H1 (cell line): ENCODE measurements around the gene ABI1. TPM values are rescaled to one million over a fixed set of nuclear protein-coding genes. Genes with fewer than 3 reads are reported as not detected.

Experiments
- CBX8 ChIP-seq: fragments of 300-800, 300-1000 bp; sonication (generic); IDR thresholded peaks from 2 replicates; pipeline ENCODE4 v1.7.1; 2016; ENCODE audit warnings: low read depth, low read length, borderline replicate concordance
- CHD1 ChIP-seq: IDR thresholded peaks from 2 replicates; pipeline ENCODE4 v1.6.1; 2012; ENCODE audit warnings: low read depth, low read length, improper control_type of control experiment
- CHD2 ChIP-seq: IDR thresholded peaks from 2 replicates; pipeline ENCODE4 v1.6.1; 2012; ENCODE audit warnings: low read length, improper control_type of control experiment
- CTBP2 ChIP-seq: IDR thresholded peaks from 2 replicates; pipeline ENCODE4 v1.7.0; 2011; ENCODE audit warnings: borderline replicate concordance, mild to moderate bottlenecking, moderate library complexity, mixed read lengths, low read length; ENCODE audit not compliant: insufficient read depth, insufficient read length
- GTF2F1 ChIP-seq: IDR thresholded peaks from 2 replicates; pipeline ENCODE4 v1.6.1; 2012; ENCODE audit warnings: low read depth, low read length, improper control_type of control experiment, borderline replicate concordance
- HDAC6 ChIP-seq: IDR thresholded peaks from one replicate; pipeline ENCODE4 v1.7.1; 2012; ENCODE audit warnings: low read depth, mild to moderate bottlenecking, inconsistent platforms, low read length, moderate library complexity
- MAFK ChIP-seq: IDR thresholded peaks from 2 replicates; pipeline ENCODE4 v1.6.1; 2012; ENCODE audit warnings: low read depth, mild to moderate bottlenecking, improper control_type of control experiment, low read length
- RFX5 ChIP-seq: IDR thresholded peaks from 2 replicates; pipeline ENCODE4 v1.6.1; 2011; ENCODE audit warnings: low read depth, low read length, improper control_type of control experiment, borderline replicate concordance
- SAP30 ChIP-seq: fragments of 300-600 bp; sonication (generic); IDR thresholded peaks from 2 replicates; pipeline ENCODE4 v1.7.1; 2012; ENCODE audit warnings: low read length, moderate library complexity, mild to moderate bottlenecking, inconsistent platforms; ENCODE audit not compliant: insufficient read depth, insufficient replicate concordance
- SIN3A ChIP-seq, 2 experiments: IDR thresholded peaks in 1 of 2; conservative IDR thresholded peaks in 1 of 2; 2 replicates each; pipeline ENCODE4 v1.6.1; 2011 to 2012; ENCODE audit warnings: low read length in 2 of 2, improper control_type of control experiment in 1 of 2, low read depth in 1 of 2, mild to moderate bottlenecking in 1 of 2
- SP2 ChIP-seq: IDR thresholded peaks from 2 replicates; pipeline ENCODE4 v1.6.1; 2012; ENCODE audit warnings: mild to moderate bottlenecking, low read length, inconsistent platforms
- polyA plus RNA-seq, 7 experiments: library from polyadenylated mRNA; depleted of rRNA in 3 of 7; stranded (reverse) in 5 of 7; unstranded in 2 of 7; fragments of >200 nt in 5 of 7; fragments of 200-250 nt in 2 of 7; gene quantifications; 1 replicate in 5 of 7; 2 replicates in 1 of 7; 4 replicates in 1 of 7; pipeline versions ENCODE4 v1.2.1 to v1.2.3, GENCODE V29; 2011 to 2013; ENCODE audit warnings: missing spikeins in 2 of 7, mixed read lengths in 2 of 7
- total RNA-seq: library from RNA; stranded (reverse); fragmentation: NEBNext Ultra II Directional; extraction: Animal tissue kit (Norgen Biotek cat#: 25700); gene quantifications from 2 replicates; pipeline ENCODE4 v1.2.1, GENCODE V29; 2021
- TF ChIP-seq, protein P1 (sequence below): fragments of 300-600 bp; sonication (generic); IDR thresholded peaks from 2 replicates; pipeline ENCODE4 v1.7.1; 2012; ENCODE audit warnings: low read length, moderate library complexity, mild to moderate bottlenecking, inconsistent platforms; ENCODE audit not compliant: insufficient replicate concordance

ABI1 gene
- total and polyA plus RNA-seq, 2 of the 8 experiments (the other 6 are each of a cell fraction or from before 2014, with no cell fraction given), result 35.4 to 37.0 TPM

DNA sequence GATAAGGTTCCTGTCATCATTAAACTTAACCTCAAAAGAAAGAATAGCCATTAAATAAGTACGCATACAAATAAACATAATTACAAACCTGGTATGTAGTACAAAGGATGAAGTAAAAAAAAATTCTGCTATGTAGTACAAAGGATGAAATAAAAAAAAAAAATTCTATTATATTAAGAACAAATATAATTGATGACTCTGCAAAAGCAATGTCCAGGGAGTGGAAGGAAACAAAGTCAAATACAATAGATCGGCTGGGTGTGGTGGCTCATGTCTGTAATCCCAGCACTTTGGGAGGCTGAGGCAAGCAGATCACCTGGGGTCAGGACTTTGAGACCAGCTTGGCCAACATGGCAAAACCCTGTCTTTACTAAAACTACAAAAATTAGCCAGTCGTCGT, 56.9 kb downstream of the ABI1 start (continued):
- TF ChIP-seq, protein P1, sequence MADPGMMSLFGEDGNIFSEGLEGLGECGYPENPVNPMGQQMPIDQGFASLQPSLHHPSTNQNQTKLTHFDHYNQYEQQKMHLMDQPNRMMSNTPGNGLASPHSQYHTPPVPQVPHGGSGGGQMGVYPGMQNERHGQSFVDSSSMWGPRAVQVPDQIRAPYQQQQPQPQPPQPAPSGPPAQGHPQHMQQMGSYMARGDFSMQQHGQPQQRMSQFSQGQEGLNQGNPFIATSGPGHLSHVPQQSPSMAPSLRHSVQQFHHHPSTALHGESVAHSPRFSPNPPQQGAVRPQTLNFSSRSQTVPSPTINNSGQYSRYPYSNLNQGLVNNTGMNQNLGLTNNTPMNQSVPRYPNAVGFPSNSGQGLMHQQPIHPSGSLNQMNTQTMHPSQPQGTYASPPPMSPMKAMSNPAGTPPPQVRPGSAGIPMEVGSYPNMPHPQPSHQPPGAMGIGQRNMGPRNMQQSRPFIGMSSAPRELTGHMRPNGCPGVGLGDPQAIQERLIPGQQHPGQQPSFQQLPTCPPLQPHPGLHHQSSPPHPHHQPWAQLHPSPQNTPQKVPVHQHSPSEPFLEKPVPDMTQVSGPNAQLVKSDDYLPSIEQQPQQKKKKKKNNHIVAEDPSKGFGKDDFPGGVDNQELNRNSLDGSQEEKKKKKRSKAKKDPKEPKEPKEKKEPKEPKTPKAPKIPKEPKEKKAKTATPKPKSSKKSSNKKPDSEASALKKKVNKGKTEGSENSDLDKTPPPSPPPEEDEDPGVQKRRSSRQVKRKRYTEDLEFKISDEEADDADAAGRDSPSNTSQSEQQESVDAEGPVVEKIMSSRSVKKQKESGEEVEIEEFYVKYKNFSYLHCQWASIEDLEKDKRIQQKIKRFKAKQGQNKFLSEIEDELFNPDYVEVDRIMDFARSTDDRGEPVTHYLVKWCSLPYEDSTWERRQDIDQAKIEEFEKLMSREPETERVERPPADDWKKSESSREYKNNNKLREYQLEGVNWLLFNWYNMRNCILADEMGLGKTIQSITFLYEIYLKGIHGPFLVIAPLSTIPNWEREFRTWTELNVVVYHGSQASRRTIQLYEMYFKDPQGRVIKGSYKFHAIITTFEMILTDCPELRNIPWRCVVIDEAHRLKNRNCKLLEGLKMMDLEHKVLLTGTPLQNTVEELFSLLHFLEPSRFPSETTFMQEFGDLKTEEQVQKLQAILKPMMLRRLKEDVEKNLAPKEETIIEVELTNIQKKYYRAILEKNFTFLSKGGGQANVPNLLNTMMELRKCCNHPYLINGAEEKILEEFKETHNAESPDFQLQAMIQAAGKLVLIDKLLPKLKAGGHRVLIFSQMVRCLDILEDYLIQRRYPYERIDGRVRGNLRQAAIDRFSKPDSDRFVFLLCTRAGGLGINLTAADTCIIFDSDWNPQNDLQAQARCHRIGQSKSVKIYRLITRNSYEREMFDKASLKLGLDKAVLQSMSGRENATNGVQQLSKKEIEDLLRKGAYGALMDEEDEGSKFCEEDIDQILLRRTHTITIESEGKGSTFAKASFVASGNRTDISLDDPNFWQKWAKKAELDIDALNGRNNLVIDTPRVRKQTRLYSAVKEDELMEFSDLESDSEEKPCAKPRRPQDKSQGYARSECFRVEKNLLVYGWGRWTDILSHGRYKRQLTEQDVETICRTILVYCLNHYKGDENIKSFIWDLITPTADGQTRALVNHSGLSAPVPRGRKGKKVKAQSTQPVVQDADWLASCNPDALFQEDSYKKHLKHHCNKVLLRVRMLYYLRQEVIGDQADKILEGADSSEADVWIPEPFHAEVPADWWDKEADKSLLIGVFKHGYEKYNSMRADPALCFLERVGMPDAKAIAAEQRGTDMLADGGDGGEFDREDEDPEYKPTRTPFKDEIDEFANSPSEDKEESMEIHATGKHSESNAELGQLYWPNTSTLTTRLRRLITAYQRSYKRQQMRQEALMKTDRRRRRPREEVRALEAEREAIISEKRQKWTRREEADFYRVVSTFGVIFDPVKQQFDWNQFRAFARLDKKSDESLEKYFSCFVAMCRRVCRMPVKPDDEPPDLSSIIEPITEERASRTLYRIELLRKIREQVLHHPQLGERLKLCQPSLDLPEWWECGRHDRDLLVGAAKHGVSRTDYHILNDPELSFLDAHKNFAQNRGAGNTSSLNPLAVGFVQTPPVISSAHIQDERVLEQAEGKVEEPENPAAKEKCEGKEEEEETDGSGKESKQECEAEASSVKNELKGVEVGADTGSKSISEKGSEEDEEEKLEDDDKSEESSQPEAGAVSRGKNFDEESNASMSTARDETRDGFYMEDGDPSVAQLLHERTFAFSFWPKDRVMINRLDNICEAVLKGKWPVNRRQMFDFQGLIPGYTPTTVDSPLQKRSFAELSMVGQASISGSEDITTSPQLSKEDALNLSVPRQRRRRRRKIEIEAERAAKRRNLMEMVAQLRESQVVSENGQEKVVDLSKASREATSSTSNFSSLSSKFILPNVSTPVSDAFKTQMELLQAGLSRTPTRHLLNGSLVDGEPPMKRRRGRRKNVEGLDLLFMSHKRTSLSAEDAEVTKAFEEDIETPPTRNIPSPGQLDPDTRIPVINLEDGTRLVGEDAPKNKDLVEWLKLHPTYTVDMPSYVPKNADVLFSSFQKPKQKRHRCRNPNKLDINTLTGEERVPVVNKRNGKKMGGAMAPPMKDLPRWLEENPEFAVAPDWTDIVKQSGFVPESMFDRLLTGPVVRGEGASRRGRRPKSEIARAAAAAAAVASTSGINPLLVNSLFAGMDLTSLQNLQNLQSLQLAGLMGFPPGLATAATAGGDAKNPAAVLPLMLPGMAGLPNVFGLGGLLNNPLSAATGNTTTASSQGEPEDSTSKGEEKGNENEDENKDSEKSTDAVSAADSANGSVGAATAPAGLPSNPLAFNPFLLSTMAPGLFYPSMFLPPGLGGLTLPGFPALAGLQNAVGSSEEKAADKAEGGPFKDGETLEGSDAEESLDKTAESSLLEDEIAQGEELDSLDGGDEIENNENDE, result no peak
- TF ChIP-seq RFX5 (no peak), CHD1 (no peak), MAFK (no peak), HDAC6 (no peak), CHD2 (no peak), CBX8 (no peak), CTBP2 (no peak), SP2 (no peak), SIN3A (conservative IDR thresholded peaks at IDR 0.05 in 1 of 2, IDR thresholded peaks at IDR 0.05 in 1 of 2; ENCODE audit: low read depth in 1 of 2, low read length in 2 of 2) (no peak), SAP30 (no peak), GTF2F1 (no peak)
